ENCODE data around the gene OSBP2.
A peak's percentile ranks its signal among the peaks of the same experiment; 100 is the strongest.
"Not testable (repeated sequence)": the region's sequence is repeated elsewhere in the genome, so short reads cannot be mapped to it uniquely, and the experiment has no call there.

The OSBP2 gene

DNA sequence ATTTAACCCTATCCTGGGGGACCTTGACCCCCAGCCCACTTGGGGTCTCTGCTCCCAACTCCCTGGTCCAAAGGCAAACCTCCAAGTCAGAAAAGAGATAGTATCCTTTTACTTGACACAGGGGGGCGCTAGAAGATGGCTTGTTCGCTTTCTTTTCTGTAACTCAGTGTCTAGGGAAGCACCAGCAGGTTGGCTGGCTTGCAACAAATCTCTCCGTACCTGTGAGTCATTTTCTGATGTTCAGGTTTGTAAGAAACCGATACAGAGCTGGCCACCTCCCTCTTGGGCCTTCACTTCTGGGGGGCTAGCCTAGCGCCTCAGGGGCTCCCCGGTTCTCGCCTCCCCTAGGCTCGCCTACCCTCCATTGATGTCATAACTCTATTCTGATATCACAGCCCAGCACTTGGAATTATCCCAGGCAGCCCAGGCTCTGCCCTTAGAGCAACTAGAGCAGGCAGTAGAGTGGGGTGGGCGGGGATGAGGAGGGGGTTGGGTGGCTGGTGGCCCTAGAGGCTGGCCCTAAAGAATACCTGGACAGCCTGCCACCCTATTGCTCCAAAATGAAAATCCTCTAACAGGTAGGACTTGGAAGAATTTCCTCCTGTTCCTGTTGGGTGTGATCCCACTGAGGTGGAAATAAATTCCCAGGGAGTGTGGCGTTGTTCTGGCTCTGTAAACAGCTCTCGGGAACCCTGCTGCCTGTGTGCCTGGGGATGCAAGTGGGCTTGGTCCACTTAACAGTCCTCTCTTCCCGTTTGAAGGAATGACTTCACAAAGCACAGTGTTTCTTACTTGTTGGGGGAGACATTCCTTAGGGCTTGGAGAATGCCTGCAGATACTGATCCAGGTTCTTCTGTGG, 69.4 kb downstream of the OSBP2 start:
- TF ChIP-seq, protein P1, sequence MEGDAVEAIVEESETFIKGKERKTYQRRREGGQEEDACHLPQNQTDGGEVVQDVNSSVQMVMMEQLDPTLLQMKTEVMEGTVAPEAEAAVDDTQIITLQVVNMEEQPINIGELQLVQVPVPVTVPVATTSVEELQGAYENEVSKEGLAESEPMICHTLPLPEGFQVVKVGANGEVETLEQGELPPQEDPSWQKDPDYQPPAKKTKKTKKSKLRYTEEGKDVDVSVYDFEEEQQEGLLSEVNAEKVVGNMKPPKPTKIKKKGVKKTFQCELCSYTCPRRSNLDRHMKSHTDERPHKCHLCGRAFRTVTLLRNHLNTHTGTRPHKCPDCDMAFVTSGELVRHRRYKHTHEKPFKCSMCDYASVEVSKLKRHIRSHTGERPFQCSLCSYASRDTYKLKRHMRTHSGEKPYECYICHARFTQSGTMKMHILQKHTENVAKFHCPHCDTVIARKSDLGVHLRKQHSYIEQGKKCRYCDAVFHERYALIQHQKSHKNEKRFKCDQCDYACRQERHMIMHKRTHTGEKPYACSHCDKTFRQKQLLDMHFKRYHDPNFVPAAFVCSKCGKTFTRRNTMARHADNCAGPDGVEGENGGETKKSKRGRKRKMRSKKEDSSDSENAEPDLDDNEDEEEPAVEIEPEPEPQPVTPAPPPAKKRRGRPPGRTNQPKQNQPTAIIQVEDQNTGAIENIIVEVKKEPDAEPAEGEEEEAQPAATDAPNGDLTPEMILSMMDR (IDR thresholded peaks at IDR 0.05; ENCODE audit: borderline replicate concordance, insufficient read depth, low read depth, low read length), result peak; percentile 59
- no peak overlapping the region for H3K4me3 ChIP-seq (ENCODE audit: low read depth, low read length)

DNA sequence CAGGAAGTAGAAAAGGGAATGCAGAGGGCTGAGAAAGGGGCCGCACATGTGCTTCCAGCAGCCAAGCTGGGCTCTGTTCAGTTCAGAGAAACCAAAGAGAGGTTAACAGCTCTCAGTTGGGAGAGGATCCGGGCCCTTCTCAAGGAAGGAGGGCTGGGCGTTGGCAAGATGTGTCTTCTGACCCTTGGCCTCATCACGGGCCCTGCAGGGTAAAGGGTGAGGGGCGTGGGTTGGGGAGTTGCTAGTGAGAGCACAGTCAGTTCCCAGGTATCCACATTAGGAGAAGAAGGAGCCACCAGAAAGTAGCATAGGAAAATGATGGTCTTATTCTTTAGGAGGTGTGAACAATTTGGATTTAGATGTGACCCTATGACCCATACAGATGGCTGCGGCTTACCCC, 73.0 kb downstream of the OSBP2 start:
- TF ChIP-seq, protein P1 (IDR thresholded peaks at IDR 0.05; ENCODE audit: borderline replicate concordance, insufficient read depth, low read depth, low read length), result no peak

DNA sequence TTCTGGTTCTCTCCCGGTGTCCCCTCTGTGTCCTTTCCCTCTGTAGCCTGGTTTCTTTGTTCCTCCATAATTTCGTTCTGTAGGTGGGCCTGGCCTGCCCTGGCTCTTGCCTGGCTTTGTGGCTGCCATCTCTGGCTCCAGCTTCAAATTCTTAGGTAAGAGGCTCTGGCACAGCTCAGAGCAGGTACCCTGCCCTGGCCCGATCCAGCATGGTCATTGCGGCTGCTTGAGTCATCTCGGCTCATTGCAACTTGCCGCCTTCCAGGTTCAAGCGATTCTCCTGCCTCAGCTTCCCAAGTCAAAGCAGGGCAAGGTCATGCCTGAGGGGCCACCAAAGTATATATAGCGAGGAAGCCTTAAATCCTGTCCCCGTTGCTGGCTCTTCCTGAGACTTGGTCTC, 76.0 kb downstream of the OSBP2 start:
- TF ChIP-seq, protein P1 (IDR thresholded peaks at IDR 0.05; ENCODE audit: borderline replicate concordance, insufficient read depth, low read depth, low read length), result no peak
- no peak overlapping the region for H3K4me3 ChIP-seq (ENCODE audit: low read depth, low read length)

More for the DNA sequence above, 73.0 kb downstream of the OSBP2 start:
- no peak overlapping the region for H3K4me3 ChIP-seq (ENCODE audit: low read depth, low read length)

DNA sequence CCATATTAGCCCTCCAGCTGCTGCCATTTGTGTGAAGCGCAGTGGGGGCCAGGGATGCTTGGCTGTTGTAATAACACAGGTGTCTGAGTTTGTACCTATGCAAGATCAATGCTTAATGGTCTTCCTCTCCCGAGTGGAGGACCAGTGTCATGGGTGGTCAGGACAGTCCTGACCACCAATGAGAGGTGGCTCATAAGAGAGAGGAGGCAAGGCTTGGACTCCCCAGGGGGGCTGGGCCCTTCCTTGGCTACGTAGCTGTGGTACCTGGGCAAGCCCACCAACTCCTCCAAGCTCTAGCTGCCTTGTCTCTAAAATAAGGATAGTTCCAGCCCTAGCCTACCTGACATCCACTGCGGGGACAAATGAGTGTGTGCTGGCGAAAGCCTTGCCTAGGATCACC, 79.2 kb downstream of the OSBP2 start:
- H3K4me3 ChIP-seq (ENCODE audit: low read depth, low read length), result no peak overlapping the region
- TF ChIP-seq, protein P1 (IDR thresholded peaks at IDR 0.05; ENCODE audit: borderline replicate concordance, insufficient read depth, low read depth, low read length), result no peak

DNA sequence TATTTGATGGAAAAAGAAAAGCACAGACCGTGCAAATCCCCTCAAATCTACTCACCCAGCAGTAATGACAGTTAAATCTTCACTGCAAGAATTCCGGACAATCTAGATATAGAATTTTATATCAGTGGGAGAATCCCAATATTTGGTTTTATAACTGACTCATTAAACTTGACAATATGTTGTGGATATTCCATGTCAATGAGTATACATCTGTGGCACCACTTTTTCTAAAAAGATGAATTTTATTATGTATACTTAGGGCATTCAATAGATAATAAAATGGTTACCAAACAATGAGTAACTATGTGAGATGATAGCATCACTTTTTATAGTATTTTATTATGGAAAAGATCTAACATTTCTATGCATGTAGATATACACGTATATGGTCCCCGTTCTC, 79.9 kb downstream of the OSBP2 start:
- TF ChIP-seq, protein P1 (IDR thresholded peaks at IDR 0.05; ENCODE audit: borderline replicate concordance, insufficient read depth, low read depth, low read length), result no peak
- H3K4me3 ChIP-seq (ENCODE audit: low read depth, low read length), result no peak overlapping the region

DNA sequence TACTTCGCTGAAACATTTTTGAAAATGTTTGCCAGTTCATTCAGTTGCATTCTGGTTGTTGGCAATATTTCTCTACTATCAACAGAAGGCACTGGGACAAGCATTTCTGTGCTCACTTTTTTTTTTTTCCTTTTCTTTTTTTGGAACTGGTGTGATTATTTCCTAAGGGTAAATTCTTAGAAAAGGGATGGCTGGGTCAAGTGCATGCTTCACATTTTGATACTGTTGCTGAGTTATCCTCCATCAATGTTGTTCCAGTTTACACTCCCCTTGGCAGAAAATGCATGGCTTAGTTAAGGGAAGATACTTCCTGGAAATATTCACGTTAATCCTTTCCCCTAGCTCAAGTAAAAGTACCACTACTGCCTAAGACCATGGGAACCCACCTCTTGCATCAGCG, 81.8 kb downstream of the OSBP2 start:
- TF ChIP-seq, protein P1 (IDR thresholded peaks at IDR 0.05; ENCODE audit: borderline replicate concordance, insufficient read depth, low read depth, low read length), result no peak
- no peak overlapping the region for H3K4me3 ChIP-seq (ENCODE audit: low read depth, low read length)

DNA sequence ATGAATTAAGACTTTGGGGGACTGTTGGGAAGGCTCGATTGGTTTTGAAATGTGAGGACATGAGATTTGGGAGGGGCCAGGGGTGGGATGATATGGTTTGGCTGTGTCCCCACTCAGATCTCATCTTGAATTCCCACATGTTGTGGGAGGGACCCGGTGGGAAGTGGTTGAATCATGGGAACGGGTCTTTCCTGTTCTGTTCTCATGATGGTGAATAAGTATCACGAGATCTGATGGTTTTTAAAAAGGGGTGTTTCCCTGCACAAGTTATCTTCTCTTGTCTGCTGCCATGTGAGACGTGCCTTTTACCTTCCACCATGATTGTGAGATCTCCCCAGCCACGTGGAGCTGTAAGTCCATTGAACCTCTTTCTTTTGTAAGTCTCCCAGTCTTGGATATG, 82.5 kb downstream of the OSBP2 start:
- not testable (repeated sequence) for H3K4me3 ChIP-seq (ENCODE audit: low read depth, low read length)
